HEK293 (cell line): Measurements from ENCODE around the gene CREG2.

Experiments
- CTCF ChIA-PET: fragments of 350-600 bp; formaldehyde crosslinking; extraction: SDS; loops from one replicate; lab custom pipeline; 2021; ENCODE audit warnings: antibody characterized with exemption; lab: Yijun Ruan, JAX
- POLR2A ChIA-PET: fragments of 300-600 bp; formaldehyde crosslinking; extraction: SDS; loops from one replicate; lab custom pipeline; 2020; ENCODE audit warnings: antibody characterized with exemption, inconsistent platforms; lab: Yijun Ruan, JAX
- H3K27ac ChIP-seq: fragments of 200-500 bp; sonication (Bioruptor generic); 2 replicates; pipeline ENCODE4 v1.5.1; 2014; ENCODE audit warnings: low read depth, low read length, control low read depth, inconsistent platforms; ENCODE audit errors: extremely low read depth
- H3K36me3 ChIP-seq, 2 experiments: fragments of 200-500 bp in 1 of 2; sonication (Bioruptor generic) in 1 of 2; 1 replicate in 1 of 2; 2 replicates in 1 of 2; pipeline ENCODE4 v1.5.1; 2014 to 2017; ENCODE audit warnings: inconsistent platforms in 2 of 2, low read length in 2 of 2; ENCODE audit not compliant: control insufficient read depth in 2 of 2, insufficient read depth in 1 of 2
- H3K4me1 ChIP-seq: fragments of 200-500 bp; sonication (Bioruptor generic); 2 replicates; pipeline ENCODE4 v1.5.1; 2014; ENCODE audit warnings: mild to moderate bottlenecking, low read length, inconsistent platforms; ENCODE audit not compliant: control insufficient read depth, insufficient read depth
- H3K4me3 ChIP-seq: 2 replicates; pipeline ENCODE4 v1.5.1; 2011; ENCODE audit warnings: low read depth, mild to moderate bottlenecking, control low read depth, low read length, moderate library complexity
- H3K9me3 ChIP-seq: fragments of 200-500 bp; sonication (Bioruptor generic); 2 replicates; pipeline ENCODE4 v1.5.1; 2014; ENCODE audit warnings: low read depth, low read length, inconsistent platforms; ENCODE audit not compliant: control insufficient read depth, insufficient read depth
- GLI4 ChIP-seq: fragments of 450-650 bp; formaldehyde crosslinking; IDR thresholded peaks from 2 replicates; pipeline ENCODE4 v1.5.1; 2016; ENCODE audit warnings: missing biosample characterization, missing genetic modification characterization
- KLF7 ChIP-seq: fragments of 450-650 bp; formaldehyde crosslinking; IDR thresholded peaks from 2 replicates; pipeline ENCODE4 v1.5.1; 2016; ENCODE audit warnings: missing biosample characterization, missing genetic modification characterization, borderline replicate concordance
- OVOL3 ChIP-seq: fragments of 450-650 bp; formaldehyde crosslinking; IDR thresholded peaks from 2 replicates; pipeline ENCODE4 v1.5.1; 2016; ENCODE audit warnings: missing biosample characterization, missing genetic modification characterization
- ZBTB20 ChIP-seq: fragments of 450-650 bp; formaldehyde crosslinking; IDR thresholded peaks from 2 replicates; pipeline ENCODE4 v1.5.1; 2016; ENCODE audit warnings: missing biosample characterization, missing genetic modification characterization
- ZBTB21 ChIP-seq: fragments of 450-650 bp; formaldehyde crosslinking; IDR thresholded peaks from 2 replicates; pipeline ENCODE4 v1.5.1; 2017; ENCODE audit warnings: missing biosample characterization, missing genetic modification characterization
- ZBTB7A ChIP-seq: fragments of 450-650 bp; formaldehyde crosslinking; IDR thresholded peaks from 2 replicates; pipeline ENCODE4 v1.5.1; 2016; ENCODE audit warnings: low read depth, missing biosample characterization, missing genetic modification characterization
- ZEB2 ChIP-seq: fragments of 450-650 bp; formaldehyde crosslinking; IDR thresholded peaks from 2 replicates; pipeline ENCODE4 v1.5.1; 2016; ENCODE audit warnings: missing biosample characterization, missing genetic modification characterization
- ZFP37 ChIP-seq: fragments of 450-650 bp; formaldehyde crosslinking; IDR thresholded peaks from 2 replicates; pipeline ENCODE4 v1.5.1; 2016; ENCODE audit warnings: missing biosample characterization, missing genetic modification characterization
- ZNF214 ChIP-seq: fragments of 450-650 bp; formaldehyde crosslinking; IDR thresholded peaks from 2 replicates; pipeline ENCODE4 v1.5.1; 2017; ENCODE audit warnings: missing biosample characterization, mild to moderate bottlenecking, missing genetic modification characterization, borderline replicate concordance
- ZNF274 ChIP-seq, 2 experiments: fragments of 200-500 bp in 1 of 2; fragments of 450-650 bp in 1 of 2; sonication (Bioruptor generic) in 1 of 2; formaldehyde crosslinking in 1 of 2; IDR thresholded peaks; 2 replicates each; pipeline versions ENCODE4 v1.5.1 to v1.6.1; 2014 to 2016; ENCODE audit warnings: borderline replicate concordance in 1 of 2, inconsistent platforms in 1 of 2, low read length in 1 of 2, missing biosample characterization in 1 of 2, missing genetic modification characterization in 1 of 2
- ZNF335 ChIP-seq: fragments of 450-650 bp; formaldehyde crosslinking; conservative IDR thresholded peaks from 2 replicates; pipeline ENCODE4 v1.5.1; 2016; ENCODE audit warnings: missing biosample characterization, missing genetic modification characterization
- ZNF350 ChIP-seq: fragments of 450-650 bp; formaldehyde crosslinking; IDR thresholded peaks from 2 replicates; pipeline ENCODE4 v1.5.0; 2017; ENCODE audit warnings: missing biosample characterization, mild to moderate bottlenecking, missing genetic modification characterization
- ZNF394 ChIP-seq: fragments of 450-650 bp; formaldehyde crosslinking; IDR thresholded peaks from 2 replicates; pipeline ENCODE4 v1.5.1; 2016; ENCODE audit warnings: missing biosample characterization, missing genetic modification characterization, mild to moderate bottlenecking, moderate library complexity, borderline replicate concordance
- ZNF416 ChIP-seq: fragments of 450-650 bp; formaldehyde crosslinking; IDR thresholded peaks from 2 replicates; pipeline ENCODE4 v1.5.1; 2016; ENCODE audit warnings: missing biosample characterization, missing genetic modification characterization
- ZNF530 ChIP-seq: fragments of 450-650 bp; formaldehyde crosslinking; IDR thresholded peaks from 2 replicates; pipeline ENCODE4 v1.5.1; 2016; ENCODE audit warnings: low read depth, missing biosample characterization, missing genetic modification characterization
- ZNF610 ChIP-seq: fragments of 450-650 bp; formaldehyde crosslinking; IDR thresholded peaks from 2 replicates; pipeline ENCODE4 v1.5.1; 2016; ENCODE audit warnings: missing biosample characterization, missing genetic modification characterization, borderline replicate concordance
- ZNF747 ChIP-seq: fragments of 450-650 bp; formaldehyde crosslinking; IDR thresholded peaks from 2 replicates; pipeline ENCODE4 v1.5.1; 2016; ENCODE audit warnings: missing biosample characterization, missing genetic modification characterization
- ZNF830 ChIP-seq: fragments of 450-650 bp; IDR thresholded peaks from 2 replicates; pipeline ENCODE4 v1.5.0; 2018; ENCODE audit warnings: missing biosample characterization, missing genetic modification characterization, low read depth, mild to moderate bottlenecking, moderate library complexity
- ZNF837 ChIP-seq: fragments of 450-650 bp; formaldehyde crosslinking; IDR thresholded peaks from 2 replicates; pipeline ENCODE4 v1.5.1; 2016; ENCODE audit warnings: missing biosample characterization, missing genetic modification characterization
- ZSCAN23 ChIP-seq: fragments of 450-650 bp; formaldehyde crosslinking; IDR thresholded peaks from 2 replicates; pipeline ENCODE4 v1.5.1; 2016; ENCODE audit warnings: missing biosample characterization, missing genetic modification characterization
- TF ChIP-seq, protein P1 (sequence below): fragments of 450-650 bp; formaldehyde crosslinking; IDR thresholded peaks from 2 replicates; pipeline ENCODE4 v1.5.1; 2016; ENCODE audit warnings: missing biosample characterization, missing genetic modification characterization
- TF ChIP-seq, protein P2 (sequence below): fragments of 450-650 bp; formaldehyde crosslinking; IDR thresholded peaks from 2 replicates; pipeline ENCODE4 v1.5.1; 2016; ENCODE audit warnings: missing biosample characterization, missing genetic modification characterization
- TF ChIP-seq, protein P3 (sequence below): fragments of 450-650 bp; formaldehyde crosslinking; IDR thresholded peaks from 2 replicates; pipeline ENCODE4 v1.5.1; 2016; ENCODE audit warnings: missing biosample characterization, missing genetic modification characterization

Gene CREG2

DNA sequence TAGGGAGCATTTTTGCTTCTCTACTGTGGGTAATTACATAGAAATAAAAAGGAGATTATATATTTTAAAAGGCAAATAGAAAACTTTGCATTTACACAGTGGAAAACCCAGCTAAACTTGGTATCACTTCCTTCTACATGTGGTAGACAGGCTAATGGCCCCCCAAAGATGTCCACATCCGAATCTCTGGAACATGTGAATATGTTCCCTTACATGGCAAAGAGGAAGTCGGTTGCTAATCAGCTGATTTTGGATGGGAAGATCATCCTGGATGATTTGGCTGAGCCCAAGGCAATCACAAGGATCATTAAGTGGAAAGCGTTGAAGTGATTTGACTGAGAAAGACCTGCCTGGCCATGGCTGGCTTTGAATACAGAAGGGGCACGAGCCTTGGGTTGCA lies 26.2 kb downstream of the CREG2 start:
- H3K4me3 ChIP-seq, result no peak overlapping the region
- no peaks in the 10 kb centered on the region for H3K36me3 ChIP-seq
- H3K27ac ChIP-seq, result no peak overlapping the region
- H3K9me3 ChIP-seq, result no peaks in the 10 kb centered on the region
- H3K4me1 ChIP-seq, result no peaks in the 10 kb centered on the region
- TF ChIP-seq ZBTB20 (tag by site-specific recombination) (no peak), ZNF335 (tag by site-specific recombination) (no peak), ZNF610 (no peak), GLI4 (tag by site-specific recombination) (no peak), KLF7 (no peak), ZNF394 (tag by site-specific recombination) (no peak), ZNF350 (tag by site-specific recombination) (no peak), ZBTB7A (no peak), ZNF747 (tag by site-specific recombination) (no peak), ZBTB21 (tag by site-specific recombination) (no peak), ZNF837 (tag by site-specific recombination) (no peak), ZNF416 (tag by site-specific recombination) (no peak), ZFP37 (tag by site-specific recombination) (no peak), OVOL3 (no peak), ZEB2 (tag by site-specific recombination) (no peak), ZSCAN23 (tag by site-specific recombination) (no peak), ZNF214 (tag by site-specific recombination) (no peak)
- TF ChIP-seq, protein P1, sequence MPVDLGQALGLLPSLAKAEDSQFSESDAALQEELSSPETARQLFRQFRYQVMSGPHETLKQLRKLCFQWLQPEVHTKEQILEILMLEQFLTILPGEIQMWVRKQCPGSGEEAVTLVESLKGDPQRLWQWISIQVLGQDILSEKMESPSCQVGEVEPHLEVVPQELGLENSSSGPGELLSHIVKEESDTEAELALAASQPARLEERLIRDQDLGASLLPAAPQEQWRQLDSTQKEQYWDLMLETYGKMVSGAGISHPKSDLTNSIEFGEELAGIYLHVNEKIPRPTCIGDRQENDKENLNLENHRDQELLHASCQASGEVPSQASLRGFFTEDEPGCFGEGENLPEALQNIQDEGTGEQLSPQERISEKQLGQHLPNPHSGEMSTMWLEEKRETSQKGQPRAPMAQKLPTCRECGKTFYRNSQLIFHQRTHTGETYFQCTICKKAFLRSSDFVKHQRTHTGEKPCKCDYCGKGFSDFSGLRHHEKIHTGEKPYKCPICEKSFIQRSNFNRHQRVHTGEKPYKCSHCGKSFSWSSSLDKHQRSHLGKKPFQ (tag by site-specific recombination), result no peak
- TF ChIP-seq, protein P2, sequence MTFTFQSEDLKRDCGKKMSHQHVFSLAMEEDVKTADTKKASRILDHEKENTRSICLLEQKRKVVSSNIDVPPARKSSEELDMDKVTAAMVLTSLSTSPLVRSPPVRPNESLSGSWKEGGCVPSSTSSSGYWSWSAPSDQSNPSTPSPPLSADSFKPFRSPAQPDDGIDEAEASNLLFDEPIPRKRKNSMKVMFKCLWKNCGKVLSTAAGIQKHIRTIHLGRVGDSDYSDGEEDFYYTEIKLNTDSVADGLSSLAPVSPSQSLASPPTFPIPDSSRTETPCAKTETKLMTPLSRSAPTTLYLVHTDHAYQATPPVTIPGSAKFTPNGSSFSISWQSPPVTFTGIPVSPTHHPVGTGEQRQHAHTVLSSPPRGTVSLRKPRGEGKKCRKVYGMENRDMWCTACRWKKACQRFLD (tag by site-specific recombination), result no peak
- TF ChIP-seq, protein P3, sequence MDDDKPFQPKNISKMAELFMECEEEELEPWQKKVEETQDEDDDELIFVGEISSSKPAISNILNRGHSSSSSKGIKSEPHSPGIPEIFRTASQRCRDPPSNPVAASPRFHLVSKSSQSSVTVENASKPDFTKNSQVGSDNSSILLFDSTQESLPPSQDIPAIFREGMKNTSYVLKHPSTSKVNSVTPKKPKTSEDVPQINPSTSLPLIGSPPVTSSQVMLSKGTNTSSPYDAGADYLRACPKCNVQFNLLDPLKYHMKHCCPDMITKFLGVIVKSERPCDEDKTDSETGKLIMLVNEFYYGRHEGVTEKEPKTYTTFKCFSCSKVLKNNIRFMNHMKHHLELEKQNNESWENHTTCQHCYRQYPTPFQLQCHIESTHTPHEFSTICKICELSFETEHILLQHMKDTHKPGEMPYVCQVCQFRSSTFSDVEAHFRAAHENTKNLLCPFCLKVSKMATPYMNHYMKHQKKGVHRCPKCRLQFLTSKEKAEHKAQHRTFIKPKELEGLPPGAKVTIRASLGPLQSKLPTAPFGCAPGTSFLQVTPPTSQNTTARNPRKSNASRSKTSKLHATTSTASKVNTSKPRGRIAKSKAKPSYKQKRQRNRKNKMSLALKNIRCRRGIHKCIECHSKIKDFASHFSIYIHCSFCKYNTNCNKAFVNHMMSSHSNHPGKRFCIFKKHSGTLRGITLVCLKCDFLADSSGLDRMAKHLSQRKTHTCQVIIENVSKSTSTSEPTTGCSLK, result no peak
- ChIA-PET CTCF (interaction anchor here (0.6 to 2.2 kb wide), 4 partner anchors 10 to 58 kb away, joined by 3 to 9 read pairs (median 3); no protein-coding TSS in a partner anchor), POLR2A (no interaction called here)

DNA sequence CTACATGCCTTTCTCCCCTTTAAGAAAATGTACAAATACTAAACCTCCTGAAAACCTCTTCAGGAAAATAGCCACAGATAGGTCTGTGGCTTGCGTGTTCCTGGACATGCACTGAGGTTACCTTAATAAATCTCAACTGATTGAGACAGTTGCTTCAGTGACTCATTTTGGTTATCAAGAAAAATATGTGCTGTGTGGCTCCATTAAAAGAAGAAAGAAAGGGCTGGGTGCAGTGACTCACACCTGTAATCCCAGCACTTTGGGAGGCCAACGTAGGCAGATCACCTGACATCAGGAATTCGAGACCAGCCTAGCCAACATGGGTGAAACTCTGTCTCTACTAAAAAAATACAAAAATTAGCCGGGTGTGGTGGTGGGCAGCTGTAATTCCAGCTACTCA lies 27.1 kb downstream of the CREG2 start:
- POLR2A ChIA-PET, result interaction anchor here (0.7 to 1.4 kb wide), 2 partner anchors 10 to 98 kb away, joined by 3 to 4 read pairs; no protein-coding TSS in a partner anchor
- CTCF ChIA-PET, result interaction anchor here (0.8 to 1.4 kb wide), 3 partner anchors 18 to 59 kb away, joined by 3 read pairs; no protein-coding TSS in a partner anchor
- H3K4me1 ChIP-seq, result no peaks in the 10 kb centered on the region
- H3K27ac ChIP-seq, result no peak overlapping the region
- H3K36me3 ChIP-seq, result no peaks in the 10 kb centered on the region
- H3K9me3 ChIP-seq, result no peaks in the 10 kb centered on the region
- no peak for TF ChIP-seq ZNF530 (tag by site-specific recombination)
- TF ChIP-seq ZNF830 (tag by site-specific recombination), result no peak
- TF ChIP-seq ZNF274 (IDR thresholded peaks at IDR 0.05; ENCODE audit: low read length), result no peak
- no peak for TF ChIP-seq ZNF274 (tag by site-specific recombination; IDR thresholded peaks at IDR 0.05; ENCODE audit: borderline replicate concordance)
- no peak overlapping the region for H3K4me3 ChIP-seq
